Esophagus squamous epithelium (tissue), 4 donors: Measurements from ENCODE around the gene PAK6.

Experiments used
- CTCF ChIP-seq, 6 experiments: fragments of 450-650 bp in 4 of 6; fragments of 200-600 bp in 2 of 6; sonication (generic) in 2 of 6; IDR thresholded peaks; one replicate each; pipeline ENCODE4 v1.5.1; 2016 to 2019; ENCODE audit warnings: antibody characterized with exemption in 6 of 6, mild to moderate bottlenecking in 4 of 6, moderate library complexity in 4 of 6
- POLR2A ChIP-seq, 4 donors: fragments of 450-650 bp; IDR thresholded peaks; one replicate each; pipeline ENCODE4 v1.6.1; 2017; ENCODE audit warnings: antibody characterized with exemption in 4 of 4, mild to moderate bottlenecking in 4 of 4, moderate library complexity in 3 of 4

DNA sequence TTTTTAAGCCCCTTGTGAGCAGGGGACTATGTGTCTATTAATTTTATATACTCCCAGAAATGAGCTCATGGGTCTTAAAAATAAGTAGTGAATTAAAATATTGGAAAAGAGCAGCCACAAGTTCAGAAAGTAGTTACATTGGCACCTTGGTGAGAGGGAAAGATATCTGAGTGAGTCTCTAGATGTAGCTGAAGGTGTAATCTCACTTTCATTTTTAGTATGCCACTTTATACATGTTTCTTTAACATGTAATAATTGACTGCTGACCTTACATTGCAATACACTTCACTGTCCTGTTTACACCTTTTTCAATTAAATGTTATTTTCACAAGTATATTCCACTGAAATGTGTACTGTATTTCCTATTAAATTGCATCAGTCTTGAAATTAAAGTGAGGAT is 12.1 kb upstream of the PAK6 start:
- TF ChIP-seq CTCF (IDR thresholded peaks at IDR 0.05) (no peak), POLR2A (IDR thresholded peaks at IDR 0.05) (no peak)
